HG03575 (cell line): ENCODE data around the gene NCS1.

Experiments
- ATAC-seq: cut with Tn5 transposase; IDR thresholded peaks from one replicate; pipeline ENCODE4 v1.9.1; 2021; ENCODE audit not compliant: unreplicated experiment, insufficient number of reproducible peaks, low FRiP score; ENCODE audit errors: extremely low read depth

NCS1 gene

DNA sequence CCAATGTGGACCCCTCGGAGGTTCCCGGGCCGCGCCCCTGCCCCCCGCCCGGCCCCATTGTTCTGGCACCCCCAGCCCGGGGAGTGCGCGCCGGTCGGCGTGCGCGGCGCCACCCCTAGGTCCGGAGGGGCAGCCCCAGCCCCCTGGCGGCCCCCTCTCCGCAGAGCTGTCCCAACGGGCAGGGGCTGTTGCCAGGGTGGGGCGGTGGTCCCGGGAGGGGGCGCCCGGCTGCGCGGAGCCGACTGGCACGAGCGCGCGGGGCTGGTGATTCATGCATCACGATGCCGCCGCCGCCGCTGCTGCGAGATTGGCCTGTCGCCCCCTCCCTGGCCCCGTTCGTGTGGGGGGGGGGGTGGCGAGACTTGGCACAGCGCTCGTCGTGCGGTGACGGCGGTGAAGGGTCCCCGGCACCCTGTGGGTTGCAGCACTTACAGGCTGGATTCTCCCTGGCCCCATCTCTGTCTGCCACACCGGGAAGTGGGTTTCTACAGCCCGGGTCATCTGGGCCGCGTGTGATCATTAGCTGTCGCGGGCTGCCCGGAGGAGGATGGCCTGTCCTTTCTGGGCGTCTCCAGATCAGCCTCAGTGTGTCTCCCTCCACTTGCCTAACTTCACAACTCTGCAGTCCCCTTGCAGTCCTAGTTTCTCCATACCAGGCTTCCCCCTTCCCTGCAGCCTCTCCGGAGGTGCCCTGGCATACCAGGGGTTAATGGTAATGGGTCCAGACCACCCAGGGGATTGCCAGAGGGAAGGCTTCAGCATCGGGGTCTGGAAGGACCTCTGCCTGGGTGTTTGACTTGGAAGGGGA, 858 bp downstream of the NCS1 start:
- ATAC-seq, result no peak

DNA sequence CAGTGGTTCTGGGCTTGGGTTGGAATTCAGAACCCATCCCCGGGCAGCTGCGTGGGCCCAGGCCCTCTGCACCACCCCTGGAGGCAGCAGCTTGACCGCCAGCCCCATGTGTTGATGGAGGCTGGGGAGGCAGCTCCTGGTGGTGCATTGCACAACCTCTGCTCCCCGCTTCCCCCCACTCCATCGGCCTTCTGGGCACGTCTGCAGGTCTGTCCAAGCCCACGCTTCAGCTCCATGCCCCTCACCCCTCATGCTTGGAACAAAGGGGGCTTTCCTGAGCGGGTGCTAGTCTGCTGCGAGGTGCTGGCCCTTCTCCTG, 1.4 kb downstream of the NCS1 start:
- ATAC-seq, result no peak

- no peak for ATAC-seq
Observed at GRCh38 chr9:130174025-130174424, 1.8 kb downstream of the NCS1 start.

DNA sequence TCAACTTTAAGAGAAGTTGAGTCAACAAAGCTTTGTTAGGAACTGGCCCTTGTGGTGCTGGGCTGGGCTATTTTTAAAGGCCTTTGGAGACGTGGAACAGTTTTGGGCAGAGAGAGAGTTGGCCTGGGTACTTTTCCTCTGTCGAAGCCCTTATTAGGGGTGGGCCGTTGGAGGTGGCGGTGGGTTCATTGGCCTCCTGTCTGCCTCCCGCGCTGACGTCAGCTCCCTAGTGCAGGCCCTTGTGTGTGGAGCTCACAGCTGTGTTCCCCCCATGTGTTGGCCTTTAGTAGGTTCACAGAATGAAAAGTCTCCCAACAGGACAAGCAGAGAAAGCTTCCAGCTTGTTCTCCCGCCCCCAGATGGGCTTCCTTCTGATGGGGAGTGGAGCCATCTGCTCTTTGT, 2.7 kb downstream of the NCS1 start:
- no peak for ATAC-seq

- no peak for ATAC-seq
Observed at GRCh38 chr9:130175355-130175754, 3.2 kb downstream of the NCS1 start.

DNA sequence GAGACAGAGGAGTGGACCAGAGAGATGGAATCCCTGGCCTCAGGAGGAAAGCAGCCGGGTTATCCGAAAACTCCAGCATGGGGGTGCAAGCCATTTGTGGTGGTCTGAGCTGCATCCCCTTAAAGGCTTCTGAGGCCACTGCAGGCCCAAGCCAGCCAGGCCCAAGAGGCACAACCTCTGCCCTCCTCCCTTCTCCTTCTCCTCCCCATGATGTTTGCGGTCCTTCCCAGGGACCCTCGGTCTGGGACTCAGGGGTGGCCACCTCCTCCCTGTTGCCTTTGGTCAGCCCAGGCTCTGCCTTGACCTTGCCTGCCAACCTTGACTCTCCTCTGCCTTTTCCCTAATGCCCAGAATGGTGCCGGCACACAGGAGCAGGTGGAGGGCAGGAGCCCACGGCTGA, 4.6 kb downstream of the NCS1 start:
- no peak for ATAC-seq

GRCh38 chr9:130177898-130178805, 5.9 kb downstream of the NCS1 start:
- no peak for ATAC-seq

DNA sequence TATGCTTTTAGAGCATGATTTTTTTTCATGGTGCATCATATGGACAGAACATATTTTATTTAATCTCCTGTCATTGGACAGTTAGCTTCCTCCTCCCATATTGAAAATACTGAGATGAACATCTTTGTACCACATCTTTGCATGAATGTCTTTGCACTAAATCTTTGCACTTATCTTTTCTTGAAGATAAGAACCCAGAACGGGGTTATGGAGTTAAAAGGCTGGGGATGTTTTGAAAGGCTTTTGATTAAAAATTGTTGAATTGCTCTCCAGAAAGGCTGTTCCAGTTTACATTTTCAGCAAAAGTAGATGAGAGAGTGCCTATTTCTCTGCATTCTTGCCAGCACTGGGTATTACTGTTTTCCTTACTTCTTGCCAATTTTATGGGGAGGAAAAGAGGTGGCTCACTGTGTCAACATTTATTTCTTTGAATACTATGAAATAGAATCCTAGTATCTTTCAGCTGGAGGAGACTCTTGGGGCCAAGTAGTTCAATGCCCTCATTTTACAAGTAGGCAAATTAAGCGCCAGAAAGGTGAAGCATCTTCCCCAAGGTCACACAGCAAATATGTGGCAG, 7.2 kb downstream of the NCS1 start:
- no peak for ATAC-seq

DNA sequence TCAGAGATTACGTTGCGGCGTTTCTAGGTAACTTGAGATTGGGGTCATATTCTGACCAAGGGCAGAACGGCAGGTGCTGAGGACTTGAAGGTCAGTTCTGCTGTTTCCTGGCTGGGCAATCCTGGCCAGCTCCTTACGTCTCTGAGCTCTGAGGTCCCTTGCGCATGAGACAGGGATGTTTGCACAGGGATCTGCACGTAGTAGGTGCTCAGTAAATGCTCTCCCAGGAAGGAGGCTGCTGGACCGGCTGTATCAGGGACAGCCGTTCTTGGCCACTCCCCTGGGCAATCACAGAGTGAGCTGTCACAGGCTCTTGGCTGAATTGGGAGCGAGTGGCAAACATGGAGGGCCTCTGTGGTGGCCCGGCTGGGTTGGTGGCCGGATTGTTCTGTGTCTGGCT, 8.3 kb downstream of the NCS1 start:
- no peak for ATAC-seq

DNA sequence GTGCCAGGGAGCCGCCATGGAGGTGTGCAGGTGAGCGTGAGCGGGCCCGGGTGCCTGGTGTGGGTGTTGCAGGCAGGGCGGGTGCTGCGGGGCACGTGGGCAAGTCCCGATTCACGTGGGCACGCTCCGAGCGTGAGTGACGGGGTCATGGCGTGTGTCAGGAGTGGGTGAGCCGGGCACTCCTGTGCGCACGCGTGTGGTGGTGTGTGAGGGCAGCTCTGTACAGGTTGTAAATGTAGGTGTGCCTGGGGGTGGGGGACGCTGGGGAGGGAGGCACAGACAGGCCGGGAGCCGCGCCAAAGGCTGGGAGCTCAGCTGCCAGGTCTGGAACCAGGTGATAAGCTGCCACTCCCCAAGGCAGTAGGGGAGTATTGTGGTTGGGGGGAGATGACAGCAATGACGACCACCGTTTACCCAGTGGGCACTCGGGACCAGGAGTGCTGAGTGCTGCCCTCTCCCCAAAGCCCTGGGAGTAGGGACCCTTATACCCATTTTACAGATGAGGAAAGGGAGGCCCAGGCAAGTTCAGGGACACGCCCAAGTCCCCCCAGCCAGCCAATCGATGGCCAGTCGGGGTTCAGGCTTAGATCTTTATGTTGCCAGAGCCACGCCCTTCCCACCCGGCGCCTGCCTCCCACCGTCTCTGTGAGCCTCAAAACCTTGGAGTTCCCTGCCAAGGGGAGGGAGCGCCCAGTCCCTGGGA, 9.6 kb downstream of the NCS1 start:
- ATAC-seq, result no peak

DNA sequence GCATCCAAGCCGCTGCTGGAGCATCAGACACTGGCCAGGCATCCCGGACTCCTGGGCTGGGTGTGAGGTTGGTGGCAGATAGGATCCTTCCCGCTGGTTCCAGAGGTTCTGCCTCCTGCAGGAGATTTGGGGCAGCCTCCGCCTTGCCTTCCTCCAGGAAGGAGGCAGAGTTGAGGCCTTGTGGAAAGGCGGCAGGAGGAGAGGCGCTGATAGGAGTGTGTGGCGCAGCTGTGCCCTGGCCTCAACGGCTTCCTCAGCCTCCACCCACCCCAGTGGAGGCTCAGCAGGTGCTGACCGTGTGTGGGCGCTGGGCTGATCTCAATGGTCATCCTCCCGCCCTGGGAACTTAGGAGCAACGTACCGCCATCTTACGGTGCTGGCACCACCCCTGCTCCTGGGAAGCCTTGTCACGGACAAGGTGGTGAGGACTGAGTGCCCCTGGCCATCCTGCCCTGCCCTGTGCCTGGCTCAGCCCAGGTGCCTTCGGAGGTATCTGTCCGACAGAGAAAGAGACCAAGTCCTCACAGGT, 10.2 kb downstream of the NCS1 start:
- no peak for ATAC-seq

DNA sequence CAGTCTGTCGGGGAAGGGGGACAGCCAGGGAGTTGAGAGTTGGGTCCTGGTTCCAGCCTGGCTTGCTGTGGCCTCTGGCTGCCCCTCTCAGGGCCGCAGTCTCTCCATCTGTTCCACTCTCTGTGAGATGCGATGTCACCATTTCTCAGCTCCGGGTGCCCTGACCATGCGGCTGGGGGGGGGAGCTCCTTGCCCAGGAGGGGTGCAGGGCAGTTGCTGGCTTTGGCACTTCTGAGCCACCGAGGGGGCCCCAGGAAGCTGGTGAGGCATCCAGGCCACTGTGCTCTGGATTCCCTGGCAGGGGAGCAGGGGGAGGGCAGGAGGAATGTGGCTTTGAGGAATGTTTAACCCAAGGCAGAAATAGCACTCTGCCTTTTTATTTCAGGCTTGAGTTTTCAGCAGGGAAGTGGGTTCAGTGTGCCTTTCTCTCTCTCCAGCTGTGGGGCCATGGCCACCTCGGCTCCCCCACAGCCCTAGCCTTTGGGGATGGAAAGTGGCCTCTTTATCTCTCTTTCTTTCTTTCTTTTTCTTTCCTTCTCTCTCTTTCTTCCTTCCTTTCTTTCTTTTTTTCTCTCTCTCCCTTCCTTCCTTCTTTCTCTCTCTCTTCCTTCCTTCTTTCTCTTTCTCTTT, 11.0 kb downstream of the NCS1 start:
- ATAC-seq, result no peak

- ATAC-seq, result no peak
Observed at GRCh38 chr9:130185017-130185416, 12.8 kb downstream of the NCS1 start.

DNA sequence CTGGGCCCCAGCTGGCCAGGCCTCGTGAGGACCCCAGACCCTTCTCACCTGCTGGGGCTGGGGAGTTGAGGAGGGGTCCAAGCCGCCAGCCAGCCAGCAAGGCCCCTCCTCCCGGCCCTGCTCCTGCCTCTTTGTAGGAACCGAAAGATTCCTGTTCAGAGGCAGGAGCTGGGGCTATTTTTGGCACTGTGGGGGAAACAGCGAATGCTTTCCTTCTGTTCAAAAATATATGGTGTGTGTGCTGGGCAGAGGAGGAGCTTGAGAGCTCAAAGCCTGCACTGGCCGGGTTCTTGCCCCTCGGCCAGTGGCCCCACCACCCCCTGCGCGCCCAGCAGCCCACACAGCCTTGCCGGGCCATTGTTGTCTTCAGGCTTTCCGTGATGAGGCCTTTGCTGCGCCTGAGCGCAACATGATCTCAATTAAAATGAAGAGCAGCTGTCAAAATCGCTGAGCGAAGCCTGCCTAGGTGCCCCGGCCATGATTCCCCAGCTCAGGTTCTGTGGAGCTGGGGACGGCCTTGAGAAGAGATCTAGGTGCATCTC, 13.4 kb downstream of the NCS1 start:
- no peak for ATAC-seq

- no peak for ATAC-seq
Observed at GRCh38 chr9:130186051-130186450, 13.8 kb downstream of the NCS1 start.

DNA sequence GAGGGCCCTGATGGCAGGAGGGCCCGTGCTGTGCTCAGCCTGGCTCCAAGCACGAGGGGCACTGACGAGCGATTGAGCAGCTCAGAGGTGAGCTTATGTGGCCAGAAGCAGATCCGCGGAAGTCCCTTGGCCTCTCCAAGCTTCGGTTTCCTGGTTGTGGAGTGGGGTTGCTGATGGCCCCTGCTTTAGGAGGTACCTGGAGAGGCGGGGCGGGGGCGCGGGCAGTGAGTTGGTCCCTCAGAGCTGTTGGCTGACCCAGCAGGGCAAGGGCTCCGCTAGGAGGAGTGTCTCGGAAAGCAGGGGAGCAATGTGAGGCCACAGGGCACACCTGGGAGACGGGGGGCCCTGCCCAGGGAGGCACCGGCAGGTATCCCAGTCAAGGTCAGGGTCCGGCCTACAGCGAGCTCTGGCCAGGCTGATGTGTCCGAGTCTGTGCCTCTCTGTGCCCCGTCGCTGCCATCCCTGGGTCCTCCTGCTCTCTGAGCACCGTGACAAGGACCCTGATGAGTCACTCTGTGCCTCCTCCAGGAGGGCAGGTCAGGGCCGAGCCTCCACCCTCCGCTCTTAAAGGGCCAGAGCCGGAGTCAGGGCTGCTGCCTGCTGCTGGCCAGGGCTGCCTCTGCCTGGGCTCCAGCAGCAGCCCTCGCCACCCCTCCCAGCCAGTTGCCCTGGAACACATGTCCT, 14.8 kb downstream of the NCS1 start:
- no peak for ATAC-seq

DNA sequence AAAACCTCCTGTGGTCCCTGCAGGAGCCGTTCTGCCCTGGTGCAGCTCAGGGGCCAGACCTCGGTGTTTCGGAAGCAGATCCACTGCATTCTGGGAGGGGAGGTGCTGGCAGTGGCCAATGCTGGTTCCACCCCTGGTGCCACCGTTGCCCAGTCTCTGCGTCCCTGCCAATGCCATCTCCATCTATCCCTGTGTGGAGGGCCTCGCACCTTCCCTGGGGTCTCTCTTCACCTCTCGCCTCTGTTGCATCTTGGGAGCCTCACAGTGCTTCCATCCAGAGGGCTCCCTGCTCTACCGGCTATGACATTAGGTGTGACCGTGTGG, 15.3 kb downstream of the NCS1 start:
- ATAC-seq, result no peak

- no peak for ATAC-seq
Observed at GRCh38 chr9:130188860-130189481, 16.8 kb downstream of the NCS1 start.
